PC-3 (cell line): ENCODE measurements around the gene RACK1.

ENCODE experiments used
- CTCF ChIP-seq: fragments of 300-600 bp; sonication (generic); conservative IDR thresholded peaks from 2 replicates; pipeline ENCODE4 v1.5.1; 2017; ENCODE audit warnings: antibody characterized with exemption, low read depth, mild to moderate bottlenecking, low read length
- EZH2 ChIP-seq: fragments of 300-600 bp; sonication (generic); IDR thresholded peaks from one replicate; pipeline ENCODE4 v1.6.1; 2017; ENCODE audit warnings: antibody characterized with exemption, mild to moderate bottlenecking, low read length; ENCODE audit not compliant: unreplicated experiment
- EZH2phosphoT487 ChIP-seq: fragments of 300-600 bp; sonication (generic); IDR thresholded peaks from 2 replicates; pipeline ENCODE4 v1.6.1; 2018; ENCODE audit warnings: mild to moderate bottlenecking, antibody characterized with exemption, low read length, borderline replicate concordance

- TF ChIP-seq EZH2 (no peak), CTCF (no peak), EZH2phosphoT487 (no peak)
Observed at GRCh38 chr5:181212934-181213333, 30.8 kb downstream of the RACK1 start.
